NCI-H510A treated with DMSO at 0.1 percent for 48 hours (cell line): ENCODE data around the gene CCDC85B.

Experiments used
- DNase-seq: peaks from one replicate; lab custom pipeline; 2025; lab: John Stamatoyannopoulos, UW

The CCDC85B gene

DNA sequence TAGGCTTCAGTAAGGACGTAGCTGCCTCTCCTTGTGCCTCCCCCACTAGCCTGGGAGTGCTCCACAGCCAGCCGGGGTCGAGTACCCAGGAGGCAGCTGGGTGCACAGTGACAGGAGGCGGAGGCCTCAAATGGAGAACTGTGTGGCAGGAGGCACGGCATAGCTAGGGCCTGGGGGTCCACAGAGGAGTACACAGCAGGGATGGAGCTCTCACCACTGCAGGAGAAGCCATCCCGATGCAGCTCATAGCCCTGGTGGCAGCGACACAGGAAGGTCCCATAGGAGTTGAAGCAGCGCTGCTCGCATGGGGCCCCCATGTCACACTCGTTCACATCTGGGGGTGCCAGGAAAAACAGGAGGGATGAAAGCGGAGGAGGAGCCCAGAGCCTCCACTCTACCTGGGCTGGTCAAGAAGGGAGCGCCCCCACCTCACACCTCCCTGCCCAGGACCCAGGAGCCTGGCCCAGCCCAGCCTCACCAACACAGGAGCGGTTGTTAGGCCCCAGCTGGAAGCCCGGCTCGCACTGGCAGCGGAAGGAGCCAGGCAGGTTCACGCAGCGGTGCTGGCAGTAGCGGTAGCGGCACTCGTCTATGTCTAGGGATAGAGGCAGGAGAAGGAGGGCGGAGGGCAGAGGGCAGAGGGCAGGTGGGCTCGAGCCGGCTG lies 20.7 kb upstream of the CCDC85B start:
- no peak for DNase-seq

DNA sequence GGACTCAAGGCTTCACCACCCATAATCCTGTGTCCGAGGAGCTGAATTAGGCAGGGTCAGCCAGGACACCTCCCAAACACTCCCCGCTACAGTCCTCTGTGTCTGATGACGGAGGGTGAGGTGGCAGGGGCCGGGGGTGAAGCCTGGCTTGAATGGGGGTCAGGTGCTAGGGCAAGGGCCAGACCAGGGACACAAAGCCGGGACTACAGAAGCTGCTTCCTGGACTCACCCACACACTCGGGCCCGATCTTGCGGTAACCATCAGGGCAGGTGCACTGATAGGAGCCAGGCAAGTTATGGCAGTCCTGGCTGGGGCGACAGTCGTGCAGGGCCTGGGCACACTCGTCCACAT lies 20.2 kb upstream of the CCDC85B start:
- no peak for DNase-seq

DNA sequence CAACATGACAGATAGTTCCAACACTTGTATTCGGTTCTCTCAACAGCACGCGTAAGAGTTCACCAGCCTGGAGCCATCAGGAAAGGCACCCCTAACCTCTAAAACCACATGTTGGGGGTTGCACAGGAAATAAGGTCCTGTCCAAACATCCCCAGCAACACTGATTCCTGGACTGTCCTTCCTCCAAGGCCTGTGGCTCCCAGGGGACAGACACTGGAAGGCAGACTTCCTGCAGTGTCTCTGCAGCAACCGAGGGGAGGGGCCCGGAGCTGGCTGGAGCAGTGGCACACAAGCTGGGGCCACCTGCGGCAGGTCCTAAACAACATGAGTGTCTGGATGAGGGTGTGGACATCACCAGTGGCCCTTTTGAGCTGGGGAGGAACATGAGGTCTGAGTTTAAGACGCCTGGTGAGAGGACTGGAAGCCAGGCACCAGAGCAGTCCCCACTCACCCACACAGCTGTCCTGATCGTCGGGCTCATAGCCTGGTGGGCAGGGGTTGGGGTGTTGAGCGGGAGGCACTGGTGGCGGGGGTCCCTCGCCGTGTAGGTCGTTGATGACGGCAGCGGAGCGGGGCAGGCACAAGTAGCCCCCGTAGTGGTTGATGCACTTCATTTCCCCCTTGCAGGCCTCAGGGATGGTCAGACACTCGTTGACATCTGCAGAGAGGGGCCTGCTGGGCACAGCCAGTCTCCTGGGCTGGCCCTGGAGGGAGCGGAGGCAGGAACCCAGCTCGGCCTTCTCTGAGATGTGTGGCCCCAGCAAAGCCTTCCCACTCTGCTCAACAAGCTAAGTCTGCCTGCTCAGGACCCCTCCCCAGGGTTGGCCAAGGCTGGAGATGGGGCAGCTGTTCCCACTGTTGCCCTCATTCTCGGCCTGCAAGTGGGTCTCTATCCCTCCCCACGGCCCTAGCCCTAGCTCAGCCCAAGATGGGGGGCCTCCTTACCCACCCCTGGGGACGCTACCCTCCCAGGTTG lies 19.5 kb upstream of the CCDC85B start:
- peak; percentile 25 for DNase-seq

DNA sequence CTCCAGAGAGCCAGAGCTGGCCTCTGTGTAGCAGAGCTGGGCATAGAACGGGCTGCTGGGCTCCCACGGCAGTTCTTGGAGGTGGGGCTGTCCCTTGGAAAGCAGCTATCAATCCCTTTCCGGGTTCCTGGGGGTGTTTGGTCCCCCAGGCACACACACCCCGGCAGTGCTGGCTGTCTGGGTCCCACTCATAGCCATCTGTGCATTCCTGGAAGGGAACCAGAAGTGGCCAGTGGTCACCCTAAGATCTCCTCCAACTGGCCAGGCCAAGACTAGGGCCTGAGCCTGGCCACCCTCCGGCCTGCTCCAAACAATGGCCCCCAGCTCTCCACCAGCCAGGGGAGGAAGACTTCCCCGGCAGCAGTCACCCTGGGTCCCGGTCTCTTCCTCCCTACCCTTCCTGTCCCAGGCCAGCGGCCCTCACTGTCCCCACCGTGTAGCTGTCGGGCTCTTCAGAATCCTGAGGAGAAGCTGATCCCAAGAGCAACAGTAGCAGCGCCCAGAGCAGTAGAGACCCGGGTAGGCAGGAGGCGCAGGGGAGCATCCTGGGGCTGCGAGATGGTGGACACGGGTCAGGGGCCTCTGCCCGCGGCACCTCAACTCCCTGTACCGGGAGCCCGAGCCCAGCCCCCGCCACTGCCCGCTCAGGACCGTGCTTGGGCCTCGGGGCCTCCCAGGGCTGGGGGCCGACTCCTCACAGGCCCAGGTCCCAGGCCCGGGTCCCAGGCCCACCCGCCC lies 18.5 kb upstream of the CCDC85B start:
- no peak for DNase-seq

DNA sequence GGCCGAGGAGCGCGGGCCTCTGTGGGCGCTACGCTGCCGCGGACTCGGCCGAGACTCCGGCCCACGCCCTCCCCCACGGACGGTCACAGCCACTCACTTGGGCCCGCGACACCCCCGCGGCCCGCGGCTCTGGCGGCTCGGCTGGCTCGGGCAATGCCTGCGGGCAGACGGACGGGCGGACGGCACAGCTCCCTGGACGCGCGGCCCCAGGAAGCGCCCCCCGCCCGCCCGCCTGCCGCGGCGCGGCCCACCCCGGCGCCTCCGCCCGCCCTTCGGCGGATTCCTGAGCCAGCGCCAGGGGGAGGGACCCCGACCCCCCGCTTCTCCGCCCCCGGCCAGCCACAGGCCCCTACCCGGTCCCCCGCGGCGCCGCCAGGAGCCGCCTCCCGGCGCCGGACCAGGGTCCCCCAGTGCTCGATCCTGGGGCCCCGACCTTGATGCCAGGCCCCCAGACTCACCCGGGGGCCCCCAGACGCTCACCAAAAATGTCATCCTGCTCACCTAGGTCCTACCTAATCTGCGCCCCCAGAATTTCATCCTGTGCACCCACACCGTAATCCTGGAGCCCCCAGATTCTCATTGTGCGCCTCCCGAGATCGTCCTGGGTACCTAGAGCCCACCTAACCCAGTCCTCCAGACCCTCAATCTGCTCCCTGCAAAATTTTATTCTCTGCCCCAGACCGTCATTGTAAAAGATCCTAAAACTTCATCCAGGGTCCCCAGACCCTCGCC lies 17.7 kb upstream of the CCDC85B start, which contains the start of gene EFEMP2:
EFEMP2 (minus strand) TSS at position 215 of the 732 bp plus-strand sequence. CDS start 446 bp downstream, outside the sequence.
- no peak for DNase-seq

DNA sequence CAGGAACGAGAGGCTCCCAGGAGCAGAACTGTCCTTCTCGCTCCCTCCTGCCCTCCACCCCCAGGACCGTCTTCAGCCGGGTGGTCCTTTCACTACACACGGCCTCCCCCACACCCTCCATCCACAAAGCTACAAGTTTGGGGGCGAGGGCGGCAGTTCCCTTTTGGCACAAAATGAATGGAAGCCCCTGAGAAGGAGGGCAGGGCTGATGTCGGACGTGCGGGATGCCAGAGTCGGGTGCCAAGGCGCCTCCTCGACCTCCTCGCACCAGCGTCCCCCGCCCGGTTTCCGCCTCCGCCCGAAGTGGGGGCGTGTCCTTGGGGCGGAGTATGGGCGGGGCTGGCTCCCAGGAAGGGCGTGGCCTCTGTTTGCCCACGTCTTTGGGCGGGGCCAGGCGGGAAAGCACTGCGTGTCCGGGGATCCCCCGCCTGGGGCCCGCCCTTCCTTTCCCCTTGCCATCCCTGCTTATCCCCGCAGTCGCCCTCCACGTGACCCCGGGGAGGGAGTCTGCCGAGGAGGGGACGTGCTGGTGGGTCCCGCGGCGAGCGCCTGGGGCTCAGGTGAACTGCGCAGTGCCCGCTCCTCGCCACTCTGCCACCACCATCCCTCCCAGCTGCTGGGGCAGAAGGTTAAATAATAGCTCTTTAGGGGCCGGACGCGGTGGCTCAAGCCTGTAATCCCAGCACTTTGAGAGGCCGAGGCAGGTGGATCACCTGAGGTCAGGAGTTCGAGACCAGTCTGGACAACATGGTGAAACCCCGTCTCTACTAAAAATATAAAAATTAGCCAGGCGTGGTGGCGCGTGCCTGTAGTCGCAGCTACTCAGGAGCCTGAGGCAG lies 16.9 kb upstream of the CCDC85B start:
- DNase-seq, result peak; percentile 87

DNA sequence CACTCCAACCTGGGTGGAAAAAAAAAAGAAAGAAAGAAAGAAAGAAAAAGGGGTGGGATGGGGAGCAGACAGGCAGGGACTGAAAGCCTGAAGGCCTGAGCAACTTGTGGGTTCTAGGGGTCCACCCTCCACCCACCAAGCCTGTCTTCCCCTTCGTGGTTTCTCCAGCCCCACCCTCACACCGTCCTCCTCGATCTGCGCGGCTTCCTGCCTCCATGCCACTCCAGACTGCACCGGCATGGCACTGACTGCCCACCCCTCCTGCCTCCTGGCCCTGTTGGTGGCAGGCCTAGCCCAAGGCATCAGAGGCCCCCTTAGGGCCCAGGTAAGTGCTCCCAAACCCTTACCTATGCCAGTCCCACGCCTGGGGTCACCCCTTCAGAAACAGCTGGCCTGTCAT lies 10.9 kb upstream of the CCDC85B start, which contains the start of gene CTSW:
CTSW (plus strand) TSS at position 221 of the 400 bp plus-strand sequence; CDS start at position 239, 18 bp downstream.
- DNase-seq, result no peak

DNA sequence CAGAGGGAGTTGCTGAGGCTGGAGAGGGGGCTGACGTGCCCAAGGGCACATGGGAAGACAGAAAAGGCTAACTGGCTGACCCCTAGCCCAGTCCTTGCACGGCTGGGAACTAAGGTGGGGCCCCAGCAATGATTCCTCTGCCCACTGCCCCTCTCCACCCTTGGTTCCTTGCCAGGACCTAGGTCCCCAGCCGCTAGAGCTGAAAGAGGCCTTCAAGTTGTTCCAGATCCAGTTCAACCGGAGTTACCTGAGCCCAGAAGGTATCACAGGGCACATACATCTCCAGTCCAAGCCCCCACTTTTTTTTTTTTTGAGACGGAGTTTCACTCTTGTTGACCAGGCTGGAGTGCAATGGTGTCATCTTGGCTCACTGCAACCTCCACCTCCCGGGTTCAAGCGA lies 10.4 kb upstream of the CCDC85B start:
- no peak for DNase-seq

DNA sequence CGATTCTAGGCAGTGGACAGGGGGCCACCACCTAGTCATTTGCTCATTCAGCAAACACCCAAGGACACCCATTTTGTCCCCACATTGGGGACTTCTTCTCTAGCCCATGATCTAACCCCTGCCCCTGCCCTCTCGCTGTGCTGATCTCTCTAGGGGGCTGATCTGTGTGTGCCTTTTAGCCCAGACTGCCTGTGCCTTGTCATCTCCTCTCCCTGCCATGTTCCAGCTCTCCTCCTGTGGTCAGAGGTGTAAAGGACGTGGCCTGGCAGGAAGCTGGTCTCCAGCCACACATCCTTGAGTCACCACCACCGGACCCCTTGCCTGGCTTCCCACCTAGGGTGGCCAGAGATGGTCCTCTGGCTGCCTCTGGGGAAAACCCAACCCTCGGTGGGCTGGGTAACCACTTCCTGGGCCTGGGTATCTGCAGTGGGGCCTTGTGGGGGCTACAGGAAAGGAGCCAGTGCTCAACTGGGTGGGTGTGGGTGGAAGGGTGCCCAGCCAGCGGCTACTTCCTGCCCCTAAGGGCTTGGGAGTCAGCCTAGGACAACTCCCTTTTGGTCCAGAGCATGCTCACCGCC lies 9.5 kb upstream of the CCDC85B start:
- no peak for DNase-seq

DNA sequence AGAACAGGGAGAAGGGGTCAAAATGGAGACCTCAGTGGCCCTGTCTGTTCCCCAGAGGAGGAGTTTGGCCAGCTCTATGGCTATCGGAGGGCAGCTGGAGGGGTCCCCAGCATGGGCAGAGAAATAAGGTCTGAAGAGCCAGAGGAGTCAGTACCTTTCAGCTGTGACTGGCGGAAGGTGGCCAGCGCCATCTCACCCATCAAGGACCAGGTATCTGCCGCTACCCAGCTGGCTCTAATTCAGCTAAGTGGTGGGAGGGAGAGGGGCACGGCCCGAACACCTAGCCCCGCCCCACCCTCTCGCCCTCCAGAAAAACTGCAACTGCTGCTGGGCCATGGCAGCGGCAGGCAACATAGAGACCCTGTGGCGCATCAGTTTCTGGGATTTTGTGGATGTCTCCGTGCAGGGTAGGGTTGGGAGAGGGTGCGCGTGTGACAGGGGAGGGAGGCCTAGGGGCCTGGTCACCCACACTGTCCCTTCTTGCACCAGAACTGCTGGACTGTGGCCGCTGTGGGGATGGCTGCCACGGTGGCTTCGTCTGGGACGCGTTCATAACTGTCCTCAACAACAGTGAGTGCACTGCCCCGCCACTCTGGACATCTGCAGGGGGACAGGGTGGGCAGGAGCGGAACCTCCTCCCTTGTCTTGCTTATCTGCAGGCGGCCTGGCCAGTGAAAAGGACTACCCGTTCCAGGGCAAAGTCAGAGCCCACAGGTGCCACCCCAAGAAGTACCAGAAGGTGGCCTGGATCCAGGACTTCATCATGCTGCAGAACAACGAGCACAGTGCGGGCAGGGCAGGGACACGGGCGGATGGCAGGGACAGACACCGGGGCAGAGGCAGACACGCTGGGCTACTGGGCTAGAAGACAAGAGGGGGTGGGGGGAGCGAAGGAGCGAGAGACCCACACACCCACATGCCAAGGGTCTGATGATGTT lies 8.1 kb upstream of the CCDC85B start:
- DNase-seq, result no peak

DNA sequence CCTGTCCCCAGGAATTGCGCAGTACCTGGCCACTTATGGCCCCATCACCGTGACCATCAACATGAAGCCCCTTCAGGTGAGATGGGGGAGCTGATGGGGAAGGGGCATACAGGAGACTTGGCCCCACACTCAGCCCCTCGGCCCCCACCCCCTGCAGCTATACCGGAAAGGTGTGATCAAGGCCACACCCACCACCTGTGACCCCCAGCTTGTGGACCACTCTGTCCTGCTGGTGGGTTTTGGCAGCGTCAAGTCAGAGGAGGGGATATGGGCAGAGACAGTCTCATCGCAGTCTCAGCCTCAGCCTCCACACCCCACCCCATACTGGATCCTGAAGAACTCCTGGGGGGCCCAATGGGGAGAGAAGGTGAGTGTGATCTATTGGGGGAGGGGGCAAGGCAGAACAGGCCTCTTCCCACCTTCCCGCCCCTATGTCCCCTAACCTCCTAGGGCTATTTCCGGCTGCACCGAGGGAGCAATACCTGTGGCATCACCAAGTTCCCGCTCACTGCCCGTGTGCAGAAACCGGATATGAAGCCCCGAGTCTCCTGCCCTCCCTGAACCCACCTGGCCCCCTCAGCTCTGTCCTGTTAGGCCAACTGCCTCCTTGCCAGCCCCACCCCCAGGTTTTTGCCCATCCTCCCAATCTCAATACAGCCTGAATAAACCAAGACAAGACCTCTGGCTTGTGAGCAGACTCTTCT lies 7.3 kb upstream of the CCDC85B start:
- DNase-seq, result no peak

DNA sequence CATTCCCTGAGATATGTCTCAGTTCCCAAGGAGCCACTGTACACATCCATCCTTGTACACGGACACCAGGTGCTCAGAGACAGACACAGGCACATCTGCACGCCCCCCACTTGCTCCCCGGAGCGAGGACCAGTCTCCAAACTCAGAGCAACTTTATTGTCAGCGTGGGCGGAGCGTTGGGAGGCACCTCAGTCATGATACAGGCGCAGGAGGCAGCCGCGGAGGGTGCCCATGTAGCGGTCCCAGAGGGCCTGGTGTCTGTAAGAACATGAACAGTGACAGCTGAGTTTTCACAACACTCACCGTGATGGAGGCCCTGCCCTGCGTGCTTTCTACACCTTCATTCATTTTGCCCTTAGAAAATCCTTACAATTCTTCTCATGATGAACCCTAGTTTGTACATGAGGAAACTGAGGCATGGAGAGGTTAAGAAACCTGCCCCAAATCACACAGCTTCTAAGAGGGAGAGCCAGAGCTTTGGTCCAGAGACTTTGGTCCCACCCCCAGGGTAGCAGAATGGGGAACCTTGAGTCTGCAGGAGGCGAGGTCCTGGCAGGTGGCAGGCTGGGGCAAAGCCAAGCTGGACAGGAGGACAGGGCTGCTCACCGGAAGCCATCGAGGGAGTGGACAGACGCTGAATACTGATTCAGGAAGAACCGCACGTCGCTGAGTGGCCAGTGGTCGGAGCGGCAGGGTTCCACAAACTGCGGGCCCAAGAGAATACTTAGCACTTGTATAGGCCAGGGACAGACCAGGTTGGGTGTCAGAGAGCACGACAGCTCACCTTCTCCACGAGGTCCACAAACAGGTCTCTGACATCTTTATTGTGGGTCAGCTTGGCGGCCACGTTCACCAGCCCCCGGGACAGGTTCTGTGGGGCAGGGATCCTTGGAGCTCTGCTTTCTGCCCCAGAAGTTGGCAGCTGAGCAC lies 6.4 kb upstream of the CCDC85B start:
- no peak for DNase-seq

DNA sequence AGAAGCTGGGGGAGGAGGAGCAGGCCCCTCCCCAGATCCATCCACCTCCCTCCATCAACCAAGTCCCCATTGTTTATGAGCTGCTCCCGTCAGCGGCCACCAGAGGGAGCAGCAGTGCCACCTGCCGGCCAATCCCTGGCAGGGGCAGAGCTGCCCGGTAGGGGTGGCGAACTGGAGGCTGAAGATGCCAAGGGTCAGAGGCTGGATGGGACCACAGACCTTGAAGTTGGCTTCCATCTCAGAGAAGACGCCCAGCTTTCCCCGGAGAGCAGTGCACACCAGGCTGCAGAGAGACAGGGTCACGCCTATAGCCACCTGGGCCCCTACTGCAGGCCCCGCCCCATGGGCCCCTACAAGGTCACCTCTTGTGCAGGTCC lies 5.8 kb upstream of the CCDC85B start:
- peak; percentile 53 for DNase-seq

DNA sequence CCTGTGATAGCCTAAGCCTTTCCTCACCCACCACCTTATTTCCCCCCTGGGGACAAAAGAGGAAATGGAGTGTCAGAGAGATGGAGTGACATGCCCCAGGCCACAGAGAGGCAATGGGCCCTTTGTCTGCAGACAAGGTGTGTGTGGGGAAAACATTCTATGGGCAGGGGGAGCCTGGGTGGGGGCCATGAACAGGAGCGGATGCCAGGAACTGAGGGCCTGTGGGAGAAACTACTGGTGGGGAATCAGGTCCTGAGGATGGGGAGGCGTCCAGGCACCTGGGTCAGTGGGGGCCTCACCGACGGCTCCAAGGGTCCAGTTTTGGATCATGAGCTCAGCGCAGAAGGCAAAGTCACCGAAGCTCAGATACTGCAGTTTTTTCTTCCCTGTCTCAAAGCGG lies 5.2 kb upstream of the CCDC85B start:
- no peak for DNase-seq

DNA sequence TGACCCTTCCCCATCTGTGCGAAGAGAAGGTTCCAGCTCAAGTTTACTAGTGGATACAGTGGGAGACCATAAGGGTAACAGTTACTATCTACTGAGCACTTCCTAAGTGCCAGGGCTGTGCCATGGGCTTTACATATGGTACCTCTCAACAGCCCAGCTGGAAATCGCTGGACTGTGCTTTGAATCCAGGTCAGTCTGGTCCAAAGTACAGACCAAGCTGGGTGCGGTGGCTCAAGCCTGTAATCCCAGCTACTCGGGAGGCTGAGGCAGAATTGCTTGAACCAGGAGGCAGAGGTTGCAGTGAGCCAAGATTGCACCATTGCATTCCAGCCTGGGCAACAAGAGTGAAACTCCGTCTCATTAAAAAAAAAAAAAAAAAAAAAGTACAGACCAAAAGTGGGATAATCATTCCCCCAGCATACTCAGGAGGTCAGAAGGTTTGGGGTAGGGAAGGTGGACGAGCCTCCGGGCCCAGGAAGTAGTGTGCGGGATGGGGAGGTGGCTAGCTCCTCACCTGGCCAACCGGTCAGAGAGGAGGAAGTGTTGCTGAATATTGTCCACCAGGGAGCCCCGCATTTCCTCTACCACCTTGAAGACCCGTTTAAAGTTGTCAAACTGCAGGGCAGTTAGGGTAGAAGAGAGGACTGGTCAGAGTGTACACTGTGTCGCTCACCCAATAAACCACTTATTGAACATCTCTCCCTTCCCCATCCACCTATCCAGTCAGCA lies 4.5 kb upstream of the CCDC85B start:
- DNase-seq, result no peak

DNA sequence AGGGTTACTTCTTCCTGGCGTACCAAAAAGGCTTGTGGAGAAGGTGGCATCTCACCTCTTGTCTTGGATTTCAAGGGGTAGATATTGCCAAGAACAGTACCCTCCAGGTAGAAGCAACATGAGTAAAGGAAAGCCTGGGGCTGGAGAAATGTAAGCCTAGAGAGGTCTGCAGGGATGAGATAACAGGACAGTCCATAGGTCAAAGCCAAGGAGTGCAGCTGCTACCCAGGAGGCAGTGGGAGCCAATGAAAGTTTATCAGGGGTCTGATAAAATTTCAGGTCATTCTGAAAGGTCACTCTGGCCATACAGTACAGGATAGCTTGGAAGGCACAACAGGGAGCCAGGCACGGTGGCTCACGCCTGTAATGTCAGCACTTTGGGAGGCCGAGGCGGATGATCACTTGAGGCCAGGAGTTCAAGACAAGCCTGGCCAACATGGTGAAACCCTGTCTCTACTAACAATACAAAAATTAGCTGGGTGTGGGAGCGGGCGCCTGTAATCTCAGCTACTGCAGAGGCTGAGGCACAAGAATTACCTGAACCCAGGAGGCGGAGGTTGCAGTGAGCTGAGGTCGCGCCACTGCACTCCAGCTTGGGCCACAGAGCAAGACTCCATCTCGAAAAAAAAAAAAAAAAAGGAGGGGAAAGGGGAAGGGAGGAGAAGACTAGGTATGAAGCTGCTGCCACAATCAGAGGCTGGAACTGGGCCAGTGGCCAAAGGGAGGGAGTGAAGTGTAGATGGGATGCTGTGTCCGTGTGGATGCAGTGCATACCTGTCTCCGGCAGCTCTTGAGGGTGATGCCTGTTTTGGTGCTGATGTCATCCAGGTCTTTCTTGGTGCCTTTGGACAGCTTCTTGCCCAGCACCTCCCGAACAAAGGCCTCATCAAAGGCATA lies 3.4 kb upstream of the CCDC85B start:
- no peak for DNase-seq
